T-helper 22 cell (primary cell): Measurements from ENCODE around the gene CAPS.

Experiments used
- DNase-seq: peaks from one replicate; pipeline ENCODE4 v3.0.0-alpha.2; 2020; ENCODE audit warnings: low read depth

Gene CAPS

GRCh38 chr19:5910638-5910907, 3.5 kb upstream of the CAPS start:
- DNase-seq = no peak

- no peak for DNase-seq
These were observed 2.7 kb upstream of the CAPS start for GRCh38 chr19:5911366-5911765.

- DNase-seq = no peak
These were observed 312 bp downstream of the CAPS start for GRCh38 chr19:5914358-5914774.

GRCh38 chr19:5914946-5915781, 1.1 kb downstream of the CAPS start:
- DNase-seq = no peak

GRCh38 chr19:5915782-5916165, 1.7 kb downstream of the CAPS start:
- DNase-seq = no peak

- DNase-seq = no peak
These were observed 2.2 kb downstream of the CAPS start for GRCh38 chr19:5916181-5916708.

GRCh38 chr19:5917431-5918107, 3.5 kb downstream of the CAPS start:
- DNase-seq = no peak

GRCh38 chr19:5918463-5919079, 4.5 kb downstream of the CAPS start:
- no peak for DNase-seq

- DNase-seq = no peak
These were observed 7.6 kb downstream of the CAPS start for GRCh38 chr19:5921516-5922160.

- no peak for DNase-seq
These were observed 8.1 kb downstream of the CAPS start for GRCh38 chr19:5922161-5922545.

- DNase-seq = no peak
These were observed 9.3 kb downstream of the CAPS start for GRCh38 chr19:5923356-5923755.

GRCh38 chr19:5925830-5926427, 11.9 kb downstream of the CAPS start:
- no peak for DNase-seq

GRCh38 chr19:5926641-5927440, 12.8 kb downstream of the CAPS start:
- no peak for DNase-seq

- no peak for DNase-seq
These were observed 13.4 kb downstream of the CAPS start for GRCh38 chr19:5927441-5927821.

GRCh38 chr19:5929179-5929578, 15.1 kb downstream of the CAPS start:
- no peak for DNase-seq

GRCh38 chr19:5929625-5930024, 15.6 kb downstream of the CAPS start:
- DNase-seq = no peak

GRCh38 chr19:5931251-5931650, 17.2 kb downstream of the CAPS start:
- DNase-seq = no peak

GRCh38 chr19:5932146-5932545, 18.1 kb downstream of the CAPS start:
- no peak for DNase-seq

GRCh38 chr19:5932609-5933262, 18.7 kb downstream of the CAPS start:
- DNase-seq = no peak

GRCh38 chr19:5933391-5934068, 19.5 kb downstream of the CAPS start:
- no peak for DNase-seq

GRCh38 chr19:5934069-5934401, 20.0 kb downstream of the CAPS start:
- DNase-seq = no peak
